Effector memory CD8-positive, alpha-beta T cell (primary cell): ENCODE results near the gene LY6G6D.
A peak's percentile ranks its signal among the peaks of the same experiment; 100 is the strongest.

Experiments
- ATAC-seq: fragments of 150-1000 bp; cut with Tn5 transposase; replicated peaks from 2 replicates; pipeline ENCODE4 v1.10.0; 2021; ENCODE audit warnings: mild to moderate bottlenecking, moderate library complexity
- DNase-seq, 3 experiments: peaks; one replicate each; pipeline ENCODE4 v3.0.0; 2021
- H3K27ac Mint-ChIP-seq, 2 donors: one replicate each; pipeline ENCODE4 v1.8.0; 2022; ENCODE audit warnings: mild to moderate bottlenecking in 2 of 2, mixed read lengths in 2 of 2, moderate library complexity in 2 of 2
- H3K27me3 Mint-ChIP-seq, 2 donors: one replicate each; pipeline ENCODE4 v1.8.0; 2022; ENCODE audit warnings: mixed read lengths in 2 of 2
- H3K36me3 Mint-ChIP-seq: one replicate; pipeline ENCODE4 v1.8.0; 2022; ENCODE audit warnings: mild to moderate bottlenecking, moderate library complexity, mixed read lengths; ENCODE audit not compliant: insufficient read depth
- H3K4me1 Mint-ChIP-seq, 2 donors: one replicate each; pipeline ENCODE4 v1.8.0; 2022; ENCODE audit warnings: low read depth in 2 of 2, mixed read lengths in 2 of 2
- H3K4me3 Mint-ChIP-seq, 2 donors: one replicate each; pipeline ENCODE4 v1.8.0; 2022; ENCODE audit warnings: mild to moderate bottlenecking in 2 of 2, mixed read lengths in 2 of 2, moderate library complexity in 2 of 2
- H3K9me3 Mint-ChIP-seq, 2 donors: one replicate each; pipeline ENCODE4 v1.8.0; 2022; ENCODE audit warnings: mixed read lengths in 2 of 2
- total RNA-seq, 9 experiments: gene quantifications; one replicate each; lab custom pipeline; 2026; lab: John Stamatoyannopoulos, UW

The LY6G6D gene
- total RNA-seq, result 0 reads per million in 9 experiments

GRCh38 chr6:31715022-31715958 lies at the start of gene LY6G6D:
TSS of gene LY6G6D (plus strand) at chr6:31715348. CDS start at chr6:31715356, 8 bp downstream.
- no peak for ATAC-seq
- no peaks in the 10 kb centered on the region for H3K9me3 Mint-ChIP-seq
- H3K4me3 Mint-ChIP-seq, result no peak within 1 kb of the TSS
- no peaks in the 10 kb centered on the region for H3K36me3 Mint-ChIP-seq
- H3K27me3 Mint-ChIP-seq, result peaks cover 0 to 7% of the 10 kb centered on the region in 2 donors
- H3K4me1 Mint-ChIP-seq, result peaks cover 14 to 15% of the 10 kb centered on the region in 2 donors
- DNase-seq, result no peak
- peak within 1 kb of the TSS in 1 of 2 donors; percentile 16 for H3K27ac Mint-ChIP-seq

- DNase-seq, result peak; percentile 96 to 97 (median 97)
- H3K27ac Mint-ChIP-seq, result peak within 1 kb of the TSS; percentile 94 to 98
- H3K4me1 Mint-ChIP-seq, result peaks cover 39 to 51% of the 10 kb centered on the region in 2 donors
- peak within 1 kb of the TSS; percentile 93 to 97 for H3K4me3 Mint-ChIP-seq
- H3K36me3 Mint-ChIP-seq, result peaks cover 61% of the 10 kb centered on the region
- H3K9me3 Mint-ChIP-seq, result no peaks in the 10 kb centered on the region
- ATAC-seq, result peak; percentile 84
- no peaks in the 10 kb centered on the region for H3K27me3 Mint-ChIP-seq
These were observed 49.4 kb upstream of the LY6G6D start, which contains the start of gene CSNK2B for GRCh38 chr6:31665501-31666336. TSS of gene CSNK2B (plus strand) at chr6:31666080. CDS start at chr6:31666832, 752 bp downstream.

GRCh38 chr6:31666337-31666965 lies 48.7 kb upstream of the LY6G6D start:
- DNase-seq (no peak), ATAC-seq (no peak)
- H3K27ac Mint-ChIP-seq, result peak overlapping the region; percentile 94 to 98
- no peaks in the 10 kb centered on the region for H3K27me3 Mint-ChIP-seq
- no peaks in the 10 kb centered on the region for H3K9me3 Mint-ChIP-seq
- H3K4me1 Mint-ChIP-seq, result peaks cover 33 to 46% of the 10 kb centered on the region in 2 donors
- peaks cover 63% of the 10 kb centered on the region for H3K36me3 Mint-ChIP-seq
- peak overlapping the region; percentile 93 to 97 for H3K4me3 Mint-ChIP-seq

GRCh38 chr6:31669676-31670075 lies 45.5 kb upstream of the LY6G6D start, which contains the start of gene LY6G5B:
TSS of gene LY6G5B (plus strand) at chr6:31669976. CDS start at chr6:31670951, 975 bp downstream.
- no peak for ATAC-seq
- Mint-ChIP-seq H3K9me3 (no peaks in the 10 kb centered on the region), H3K27ac (peak within 1 kb of the TSS in 1 of 2 donors; percentile 41)

GRCh38 chr6:31676322-31676903 lies 38.7 kb upstream of the LY6G6D start:
- Mint-ChIP-seq H3K9me3 (no peaks in the 10 kb centered on the region), H3K4me3 (no peak overlapping the region), H3K4me1 (peaks cover 13 to 14% of the 10 kb centered on the region in 2 donors), H3K27me3 (no peaks in the 10 kb centered on the region), H3K27ac (peak overlapping the region in 1 of 2 donors; percentile 18), H3K36me3 (peaks cover 21% of the 10 kb centered on the region)
- no peak for ATAC-seq
- no peak for DNase-seq

More at GRCh38 chr6:31669676-31670075, 45.5 kb upstream of the LY6G6D start, which contains the start of gene LY6G5B:
- Mint-ChIP-seq H3K4me1 (peaks cover 14 to 23% of the 10 kb centered on the region in 2 donors), H3K4me3 (no peak within 1 kb of the TSS), H3K36me3 (peaks cover 61% of the 10 kb centered on the region), H3K27me3 (no peaks in the 10 kb centered on the region)
- DNase-seq, result no peak

- DNase-seq (no peak), ATAC-seq (no peak)
- peak overlapping the region in 1 of 2 donors; percentile 18 for H3K27ac Mint-ChIP-seq
- peaks cover 17 to 18% of the 10 kb centered on the region in 2 donors for H3K4me1 Mint-ChIP-seq
- no peaks in the 10 kb centered on the region for H3K27me3 Mint-ChIP-seq
- H3K36me3 Mint-ChIP-seq, result peaks cover 21% of the 10 kb centered on the region
- no peaks in the 10 kb centered on the region for H3K9me3 Mint-ChIP-seq
- no peak overlapping the region for H3K4me3 Mint-ChIP-seq
These were observed 38.2 kb upstream of the LY6G6D start for GRCh38 chr6:31676904-31677303.

GRCh38 chr6:31677955-31678354 lies 37.2 kb upstream of the LY6G6D start:
- peaks cover 17 to 19% of the 10 kb centered on the region in 2 donors for H3K4me1 Mint-ChIP-seq
- no peaks in the 10 kb centered on the region for H3K9me3 Mint-ChIP-seq

GRCh38 chr6:31680226-31681134 lies 34.7 kb upstream of the LY6G6D start, which contains the start of gene LY6G5C:
TSS of gene LY6G5C (minus strand) at chr6:31681067. CDS start at chr6:31680373, 694 bp downstream.
- Mint-ChIP-seq H3K27me3 (no peaks in the 10 kb centered on the region), H3K4me1 (peaks cover 17 to 19% of the 10 kb centered on the region in 2 donors), H3K27ac (peak within 1 kb of the TSS; percentile 44 to 88), H3K36me3 (peaks cover 24% of the 10 kb centered on the region), H3K4me3 (peak within 1 kb of the TSS; percentile 86 to 89), H3K9me3 (no peaks in the 10 kb centered on the region)
- DNase-seq (peak; percentile 40 to 50 (median 43)), ATAC-seq (peak; percentile 68)

More at GRCh38 chr6:31677955-31678354, 37.2 kb upstream of the LY6G6D start:
- DNase-seq (no peak), ATAC-seq (no peak)
- Mint-ChIP-seq H3K27me3 (no peaks in the 10 kb centered on the region), H3K4me3 (no peak overlapping the region), H3K36me3 (peaks cover 20% of the 10 kb centered on the region), H3K27ac (no peak overlapping the region)

GRCh38 chr6:31681135-31681671 lies 33.9 kb upstream of the LY6G6D start:
- DNase-seq, result peak in 1 of 3 experiments; percentile 29
- no peaks in the 10 kb centered on the region for H3K9me3 Mint-ChIP-seq
- H3K27ac Mint-ChIP-seq, result peak overlapping the region; percentile 44 to 88
- ATAC-seq, result peak; percentile 67
- H3K4me3 Mint-ChIP-seq, result peak overlapping the region; percentile 86 to 89
- H3K27me3 Mint-ChIP-seq, result no peaks in the 10 kb centered on the region
- H3K36me3 Mint-ChIP-seq, result peaks cover 25% of the 10 kb centered on the region
- H3K4me1 Mint-ChIP-seq, result peaks cover 17 to 19% of the 10 kb centered on the region in 2 donors

- Mint-ChIP-seq H3K9me3 (no peaks in the 10 kb centered on the region), H3K27me3 (no peaks in the 10 kb centered on the region), H3K4me1 (peaks cover 17 to 19% of the 10 kb centered on the region in 2 donors), H3K4me3 (no peak overlapping the region), H3K27ac (peak overlapping the region in 1 of 2 donors; percentile 51), H3K36me3 (peaks cover 40% of the 10 kb centered on the region)
- no peak for DNase-seq
- ATAC-seq, result no peak
These were observed 31.6 kb upstream of the LY6G6D start for GRCh38 chr6:31683591-31683990.

GRCh38 chr6:31686483-31686882 lies 28.7 kb upstream of the LY6G6D start:
- Mint-ChIP-seq H3K9me3 (no peaks in the 10 kb centered on the region), H3K27me3 (no peaks in the 10 kb centered on the region), H3K4me1 (peaks cover 4 to 5% of the 10 kb centered on the region in 2 donors), H3K4me3 (no peak overlapping the region), H3K36me3 (peaks cover 55% of the 10 kb centered on the region), H3K27ac (peak overlapping the region; percentile 36 to 66)
- DNase-seq (no peak), ATAC-seq (no peak)
